Stimulated activated effector memory CD8-positive, alpha-beta T cell treated with anti-CD3 and anti-CD28 coated beads, Interleukin-12 subunit alpha, Interleukin-12 subunit beta, amount 100 ng/mL, for 72 hours (primary cell): ENCODE data around the gene DNAJC4.

Source experiments
- ATAC-seq: fragments of 150-1000 bp; cut with Tn5 transposase; 2 replicates; pipeline ENCODE4 v1.10.0; 2021
- DNase-seq, 2 donors: peaks; one replicate each; pipeline ENCODE4 v3.0.0; 2021 to 2022; ENCODE audit warnings: low spot score in 2 of 2
- H3K27ac Mint-ChIP-seq: one replicate; pipeline ENCODE4 v1.8.0; 2022; ENCODE audit warnings: mild to moderate bottlenecking, mixed read lengths
- H3K36me3 Mint-ChIP-seq: one replicate; pipeline ENCODE4 v1.8.0; 2022; ENCODE audit warnings: mild to moderate bottlenecking, mixed read lengths
- H3K4me1 Mint-ChIP-seq: one replicate; pipeline ENCODE4 v1.8.0; 2022; ENCODE audit warnings: mixed read lengths
- H3K4me3 Mint-ChIP-seq: one replicate; pipeline ENCODE4 v1.8.0; 2022; ENCODE audit warnings: mild to moderate bottlenecking, mixed read lengths
- H3K9me3 Mint-ChIP-seq: one replicate; pipeline ENCODE4 v1.8.0; 2022; ENCODE audit warnings: mixed read lengths

DNAJC4 gene

GRCh38 chr11:64230171-64230984, at the start of gene DNAJC4:
Gene DNAJC4, plus strand, starts transcription at chr11:64230548. Its CDS starts 307 bp downstream, at chr11:64230855.
- ATAC-seq: peak; percentile 60
- Mint-ChIP-seq H3K36me3 (peaks cover 22% of the 10 kb centered on the region), H3K4me3 (peak within 1 kb of the TSS; percentile 77), H3K4me1 (peaks cover 49% of the 10 kb centered on the region), H3K27ac (peak within 1 kb of the TSS; percentile 86), H3K9me3 (no peaks in the 10 kb centered on the region)
- peak; percentile 77 to 97 for DNase-seq

GRCh38 chr11:64180891-64181290, 49.5 kb upstream of the DNAJC4 start:
- no peak for ATAC-seq

GRCh38 chr11:64181506-64182411, 48.6 kb upstream of the DNAJC4 start:
- no peak for ATAC-seq
- peaks cover 43% of the 10 kb centered on the region for H3K4me1 Mint-ChIP-seq
- no peaks in the 10 kb centered on the region for H3K9me3 Mint-ChIP-seq
- H3K36me3 Mint-ChIP-seq: peaks cover 17% of the 10 kb centered on the region
- no peak for DNase-seq
- H3K27ac Mint-ChIP-seq: no peak overlapping the region
- no peak overlapping the region for H3K4me3 Mint-ChIP-seq

More at GRCh38 chr11:64180891-64181290, 49.5 kb upstream of the DNAJC4 start:
- H3K4me3 Mint-ChIP-seq: no peak overlapping the region
- no peaks in the 10 kb centered on the region for H3K9me3 Mint-ChIP-seq
- H3K36me3 Mint-ChIP-seq: peaks cover 13% of the 10 kb centered on the region
- peaks cover 44% of the 10 kb centered on the region for H3K4me1 Mint-ChIP-seq
- DNase-seq: no peak
- H3K27ac Mint-ChIP-seq: no peak overlapping the region

GRCh38 chr11:64183890-64184289, 46.5 kb upstream of the DNAJC4 start:
- no peaks in the 10 kb centered on the region for H3K9me3 Mint-ChIP-seq
- H3K4me1 Mint-ChIP-seq: peaks cover 26% of the 10 kb centered on the region
- DNase-seq: no peak
- H3K4me3 Mint-ChIP-seq: no peak overlapping the region
- no peak overlapping the region for H3K27ac Mint-ChIP-seq
- ATAC-seq: no peak
- H3K36me3 Mint-ChIP-seq: peaks cover 17% of the 10 kb centered on the region

- Mint-ChIP-seq H3K4me3 (no peak overlapping the region), H3K4me1 (peaks cover 33% of the 10 kb centered on the region), H3K36me3 (peaks cover 17% of the 10 kb centered on the region), H3K9me3 (no peaks in the 10 kb centered on the region), H3K27ac (no peak overlapping the region)
- no peak for ATAC-seq
- no peak for DNase-seq
Measured at GRCh38 chr11:64185175-64185692, 45.1 kb upstream of the DNAJC4 start.

- ATAC-seq (peak; percentile 86), DNase-seq (peak; percentile 96 to 99)
- H3K9me3 Mint-ChIP-seq: no peaks in the 10 kb centered on the region
- no peak within 1 kb of the TSS for H3K27ac Mint-ChIP-seq
- H3K4me1 Mint-ChIP-seq: peaks cover 40% of the 10 kb centered on the region
- H3K4me3 Mint-ChIP-seq: no peak within 1 kb of the TSS
- H3K36me3 Mint-ChIP-seq: peaks cover 17% of the 10 kb centered on the region
Measured at GRCh38 chr11:64185693-64186491, 44.5 kb upstream of the DNAJC4 start, which contains the start of gene STIP1. Gene STIP1, plus strand, starts transcription at chr11:64186171. Its CDS starts 91 bp downstream, at chr11:64186262.

GRCh38 chr11:64186492-64187165, 43.7 kb upstream of the DNAJC4 start:
- no peaks in the 10 kb centered on the region for H3K9me3 Mint-ChIP-seq
- H3K36me3 Mint-ChIP-seq: peaks cover 17% of the 10 kb centered on the region
- H3K4me1 Mint-ChIP-seq: peaks cover 43% of the 10 kb centered on the region
- DNase-seq (peak in 1 of 2 donors; percentile 81), ATAC-seq (no peak)
- H3K27ac Mint-ChIP-seq: no peak overlapping the region
- H3K4me3 Mint-ChIP-seq: no peak overlapping the region

- Mint-ChIP-seq H3K27ac (no peak overlapping the region), H3K4me3 (no peak overlapping the region), H3K9me3 (no peaks in the 10 kb centered on the region), H3K4me1 (peaks cover 42% of the 10 kb centered on the region), H3K36me3 (no peaks in the 10 kb centered on the region)
- DNase-seq (no peak), ATAC-seq (no peak)
Measured at GRCh38 chr11:64192434-64192833, 37.9 kb upstream of the DNAJC4 start.

- ATAC-seq: no peak
- no peak for DNase-seq
- no peak overlapping the region for H3K4me3 Mint-ChIP-seq
- no peaks in the 10 kb centered on the region for H3K9me3 Mint-ChIP-seq
- H3K4me1 Mint-ChIP-seq: peaks cover 30% of the 10 kb centered on the region
- H3K36me3 Mint-ChIP-seq: no peaks in the 10 kb centered on the region
- H3K27ac Mint-ChIP-seq: peak overlapping the region; percentile 53
Measured at GRCh38 chr11:64196626-64197025, 33.7 kb upstream of the DNAJC4 start.

- DNase-seq (no peak), ATAC-seq (no peak)
- no peak overlapping the region for H3K4me3 Mint-ChIP-seq
- no peak overlapping the region for H3K27ac Mint-ChIP-seq
- no peaks in the 10 kb centered on the region for H3K36me3 Mint-ChIP-seq
- no peaks in the 10 kb centered on the region for H3K9me3 Mint-ChIP-seq
- peaks cover 38% of the 10 kb centered on the region for H3K4me1 Mint-ChIP-seq
Measured at GRCh38 chr11:64198511-64198910, 31.8 kb upstream of the DNAJC4 start.

GRCh38 chr11:64201543-64201942, 28.8 kb upstream of the DNAJC4 start:
- H3K4me3 Mint-ChIP-seq: no peak overlapping the region
- DNase-seq (no peak), ATAC-seq (no peak)
- no peaks in the 10 kb centered on the region for H3K36me3 Mint-ChIP-seq
- no peak overlapping the region for H3K27ac Mint-ChIP-seq
- H3K9me3 Mint-ChIP-seq: no peaks in the 10 kb centered on the region
- H3K4me1 Mint-ChIP-seq: peaks cover 45% of the 10 kb centered on the region

GRCh38 chr11:64202992-64203391, 27.4 kb upstream of the DNAJC4 start:
- no peak for DNase-seq
- Mint-ChIP-seq H3K9me3 (no peaks in the 10 kb centered on the region), H3K36me3 (no peaks in the 10 kb centered on the region), H3K4me3 (no peak overlapping the region), H3K4me1 (peaks cover 44% of the 10 kb centered on the region), H3K27ac (no peak overlapping the region)
- no peak for ATAC-seq

GRCh38 chr11:64203421-64204079, 26.8 kb upstream of the DNAJC4 start:
- H3K4me3 Mint-ChIP-seq: no peak overlapping the region
- H3K36me3 Mint-ChIP-seq: no peaks in the 10 kb centered on the region
- DNase-seq: no peak
- H3K27ac Mint-ChIP-seq: peak overlapping the region; percentile 68
- no peak for ATAC-seq
- H3K9me3 Mint-ChIP-seq: no peaks in the 10 kb centered on the region
- peaks cover 50% of the 10 kb centered on the region for H3K4me1 Mint-ChIP-seq

GRCh38 chr11:64204080-64204440, 26.3 kb upstream of the DNAJC4 start:
- ATAC-seq: no peak
- Mint-ChIP-seq H3K9me3 (no peaks in the 10 kb centered on the region), H3K27ac (peak overlapping the region; percentile 68), H3K36me3 (no peaks in the 10 kb centered on the region), H3K4me1 (peaks cover 55% of the 10 kb centered on the region), H3K4me3 (no peak overlapping the region)
- no peak for DNase-seq
